Suprapubic skin (tissue), 4 donors: ENCODE results near the gene PTK7. TPM values are rescaled to one million over a fixed set of nuclear protein-coding genes. Genes with fewer than 3 reads are reported as not detected.
"Not testable (repeated sequence)": the region's sequence is repeated elsewhere in the genome, so short reads cannot be mapped to it uniquely, and the experiment has no call there.

Experiments used
- DNase-seq, 2 donors: peaks; one replicate each; pipeline ENCODE4 v3.0.0-alpha.2; 2019; ENCODE audit warnings: low spot score in 2 of 2
- H3K27ac ChIP-seq: fragments of 200-600 bp; sonication (generic); one replicate; pipeline ENCODE4 v1.5.1; 2019
- H3K27me3 ChIP-seq: fragments of 200-600 bp; sonication (generic); one replicate; pipeline ENCODE4 v1.5.1; 2019
- H3K36me3 ChIP-seq: fragments of 200-600 bp; sonication (generic); one replicate; pipeline ENCODE4 v1.5.1; 2019
- H3K4me1 ChIP-seq: fragments of 200-600 bp; sonication (generic); one replicate; pipeline ENCODE4 v1.5.1; 2019
- H3K4me3 ChIP-seq: fragments of 200-600 bp; sonication (generic); one replicate; pipeline ENCODE4 v1.5.1; 2019; ENCODE audit warnings: mild to moderate bottlenecking
- H3K9me3 ChIP-seq: fragments of 200-600 bp; sonication (generic); one replicate; pipeline ENCODE4 v1.5.1; 2019
- EP300 ChIP-seq: sonication (generic); formaldehyde crosslinking; IDR thresholded peaks from one replicate; pipeline ENCODE4 v1.6.1; 2017; ENCODE audit warnings: antibody characterized with exemption
- POLR2A ChIP-seq, 2 donors: fragments of 450-650 bp; IDR thresholded peaks; one replicate each; pipeline ENCODE4 v1.6.1; 2017; ENCODE audit warnings: antibody characterized with exemption in 2 of 2, mild to moderate bottlenecking in 2 of 2, moderate library complexity in 2 of 2
- POLR2AphosphoS5 ChIP-seq, 3 donors: sonication (generic); formaldehyde crosslinking; IDR thresholded peaks; one replicate each; pipeline ENCODE4 v1.6.1; 2017; ENCODE audit warnings: antibody characterized with exemption in 3 of 3
- WGBS: methylation state at CpG from one replicate; pipeline ENCODE4 v1.1.5; 2018; 5-methylcytosine and 5-hydroxymethylcytosine counted together
- total RNA-seq, 4 donors: library from RNA; depleted of rRNA; stranded (reverse); fragments of >200 nt; gene quantifications; one replicate each; pipeline ENCODE4 v1.1.0, GENCODE V29; 2016
- TF ChIP-seq, protein P1 (sequence below), 2 donors: fragments of 200-600 bp in 1 of 2; fragments of 450-650 bp in 1 of 2; sonication (generic) in 1 of 2; IDR thresholded peaks; one replicate each; pipeline ENCODE4 v1.5.1; 2016 to 2019; ENCODE audit warnings: antibody characterized with exemption in 2 of 2, mild to moderate bottlenecking in 1 of 2, moderate library complexity in 1 of 2

The PTK7 gene
- total RNA-seq, 4 donors from 2014 or later: 50.4 to 71.3 (median 66.3) TPM

DNA sequence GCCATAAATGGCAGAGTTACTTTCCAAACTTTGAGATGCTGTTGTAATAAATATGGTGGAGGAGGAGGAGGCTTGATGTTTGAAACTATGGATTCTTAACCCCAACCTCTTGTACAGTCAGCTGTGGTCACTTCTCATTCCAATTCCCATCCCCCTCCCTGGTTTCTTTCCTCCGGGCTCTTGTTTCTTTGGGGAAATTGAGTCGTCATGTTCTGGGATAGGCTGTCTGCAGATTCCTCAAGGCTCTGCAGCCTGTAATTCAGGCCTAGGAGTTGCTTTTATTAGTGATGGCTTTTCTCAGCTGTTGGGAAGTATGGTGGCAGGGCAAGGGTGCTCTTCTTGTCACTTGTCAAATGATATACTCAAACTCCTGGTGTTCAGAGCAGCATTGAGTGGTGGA, 2.6 kb downstream of the PTK7 start:
- Histone ChIP-seq H3K27me3 (peaks cover 7% of the 10 kb centered on the region), H3K4me1 (peaks cover 21% of the 10 kb centered on the region), H3K4me3 (no peak overlapping the region), H3K36me3 (peaks cover 1% of the 10 kb centered on the region), H3K9me3 (no peaks in the 10 kb centered on the region), H3K27ac (no peak overlapping the region)
- 73% methylated on average over 2 of the region's 2 CpGs for WGBS
- no peak for TF ChIP-seq EP300
- TF ChIP-seq, protein P1, sequence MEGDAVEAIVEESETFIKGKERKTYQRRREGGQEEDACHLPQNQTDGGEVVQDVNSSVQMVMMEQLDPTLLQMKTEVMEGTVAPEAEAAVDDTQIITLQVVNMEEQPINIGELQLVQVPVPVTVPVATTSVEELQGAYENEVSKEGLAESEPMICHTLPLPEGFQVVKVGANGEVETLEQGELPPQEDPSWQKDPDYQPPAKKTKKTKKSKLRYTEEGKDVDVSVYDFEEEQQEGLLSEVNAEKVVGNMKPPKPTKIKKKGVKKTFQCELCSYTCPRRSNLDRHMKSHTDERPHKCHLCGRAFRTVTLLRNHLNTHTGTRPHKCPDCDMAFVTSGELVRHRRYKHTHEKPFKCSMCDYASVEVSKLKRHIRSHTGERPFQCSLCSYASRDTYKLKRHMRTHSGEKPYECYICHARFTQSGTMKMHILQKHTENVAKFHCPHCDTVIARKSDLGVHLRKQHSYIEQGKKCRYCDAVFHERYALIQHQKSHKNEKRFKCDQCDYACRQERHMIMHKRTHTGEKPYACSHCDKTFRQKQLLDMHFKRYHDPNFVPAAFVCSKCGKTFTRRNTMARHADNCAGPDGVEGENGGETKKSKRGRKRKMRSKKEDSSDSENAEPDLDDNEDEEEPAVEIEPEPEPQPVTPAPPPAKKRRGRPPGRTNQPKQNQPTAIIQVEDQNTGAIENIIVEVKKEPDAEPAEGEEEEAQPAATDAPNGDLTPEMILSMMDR (IDR thresholded peaks at IDR 0.05): no peak
- TF ChIP-seq POLR2AphosphoS5 (IDR thresholded peaks at IDR 0.05): no peak
- TF ChIP-seq POLR2A (IDR thresholded peaks at IDR 0.05): no peak
- DNase-seq: no peak

- Histone ChIP-seq H3K27me3 (peaks cover 6% of the 10 kb centered on the region), H3K36me3 (no peaks in the 10 kb centered on the region)
Observed at GRCh38 chr6:43081043-43081442, 4.9 kb downstream of the PTK7 start.

DNA sequence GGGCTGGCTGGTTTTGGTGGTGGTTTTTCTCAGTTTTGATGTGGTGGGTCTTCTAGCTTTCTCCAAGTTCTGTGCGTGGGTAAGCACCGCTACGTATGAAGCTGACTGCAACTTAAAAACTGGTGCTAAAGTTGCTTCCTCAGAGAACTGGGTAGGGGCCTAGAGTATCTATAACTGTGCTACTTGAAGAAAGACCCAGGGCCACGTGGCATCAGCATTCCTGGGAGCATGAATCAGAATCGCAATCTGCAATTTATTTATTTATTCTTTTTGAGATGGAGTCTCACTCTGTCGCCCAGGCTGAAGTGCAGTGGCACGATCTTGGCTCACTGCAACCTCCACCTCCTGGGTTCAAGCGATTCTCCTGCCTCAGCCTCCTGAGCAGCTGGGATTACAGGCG, 5.8 kb downstream of the PTK7 start:
- H3K9me3 ChIP-seq, H3K36me3 ChIP-seq, H3K27me3 ChIP-seq, H3K4me3 ChIP-seq, H3K27ac ChIP-seq, DNase-seq: not testable (repeated sequence)
- peaks cover 12% of the 10 kb centered on the region for H3K4me1 ChIP-seq
- WGBS: 87% methylated on average over 9 of the region's 9 CpGs

More at GRCh38 chr6:43081043-43081442, 4.9 kb downstream of the PTK7 start:
- H3K4me1 ChIP-seq: peaks cover 14% of the 10 kb centered on the region
- DNase-seq: no peak
- H3K9me3 ChIP-seq: no peaks in the 10 kb centered on the region
- 92% methylated on average over 4 of the region's 4 CpGs for WGBS
- H3K4me3 ChIP-seq: no peak overlapping the region
- no peak for TF ChIP-seq POLR2A (IDR thresholded peaks at IDR 0.05)
- no peak for TF ChIP-seq POLR2AphosphoS5 (IDR thresholded peaks at IDR 0.05)
- TF ChIP-seq, protein P1 (IDR thresholded peaks at IDR 0.05): no peak
- TF ChIP-seq EP300: no peak
- no peak overlapping the region for H3K27ac ChIP-seq

- Histone ChIP-seq H3K4me3 (no peak overlapping the region), H3K9me3 (no peaks in the 10 kb centered on the region), H3K4me1 (peaks cover 12% of the 10 kb centered on the region), H3K36me3 (no peaks in the 10 kb centered on the region), H3K27me3 (no peaks in the 10 kb centered on the region), H3K27ac (no peak overlapping the region)
- no peak for DNase-seq
- TF ChIP-seq, protein P1 (IDR thresholded peaks at IDR 0.05): no peak
- no peak for TF ChIP-seq POLR2A (IDR thresholded peaks at IDR 0.05)
- no peak for TF ChIP-seq POLR2AphosphoS5 (IDR thresholded peaks at IDR 0.05)
- no peak for TF ChIP-seq EP300
- WGBS: 48% methylated on average over 12 of the region's 13 CpGs
Observed at GRCh38 chr6:43082806-43083655, 6.9 kb downstream of the PTK7 start.

DNA sequence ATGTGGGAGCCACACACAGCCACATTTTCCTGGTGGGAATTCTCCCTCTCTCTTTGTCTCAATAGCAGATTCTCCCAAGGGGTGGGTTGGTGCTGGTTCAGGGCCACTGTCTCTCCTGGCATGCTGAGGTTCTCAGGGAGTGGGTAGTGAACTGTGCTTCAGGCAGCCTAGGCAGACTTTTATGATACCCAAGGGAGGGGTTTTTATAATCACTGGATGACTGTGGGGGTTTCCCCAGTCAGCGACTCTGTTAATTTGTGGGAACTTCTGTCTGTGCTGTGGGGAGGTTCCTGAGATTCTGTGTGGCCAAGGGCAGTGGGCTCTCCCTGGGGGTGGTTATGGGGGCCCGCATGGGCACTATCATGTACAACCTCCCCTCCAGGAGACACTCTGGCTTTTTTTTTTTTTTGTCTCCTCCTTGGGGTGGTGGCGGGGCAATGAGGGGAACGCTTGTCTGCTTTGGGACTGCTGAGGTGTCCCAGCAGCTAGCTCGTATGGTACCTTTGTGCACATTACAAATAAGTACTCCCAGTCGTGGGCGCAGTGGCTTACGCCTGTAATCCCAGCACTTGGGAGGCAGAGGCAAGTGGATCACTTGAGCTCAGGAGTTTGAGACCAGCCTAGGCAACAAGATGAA, 10.0 kb downstream of the PTK7 start:
- no peaks in the 10 kb centered on the region for H3K36me3 ChIP-seq
- peaks cover 42% of the 10 kb centered on the region for H3K4me1 ChIP-seq
- TF ChIP-seq, protein P1 (IDR thresholded peaks at IDR 0.05): no peak
- TF ChIP-seq POLR2A (IDR thresholded peaks at IDR 0.05) (no peak), POLR2AphosphoS5 (IDR thresholded peaks at IDR 0.05) (no peak), EP300 (no peak)
- no peak overlapping the region for H3K27ac ChIP-seq
- no peak for DNase-seq
- no peak overlapping the region for H3K4me3 ChIP-seq
- H3K9me3 ChIP-seq: no peaks in the 10 kb centered on the region
- WGBS: 63% methylated on average over 8 of the region's 8 CpGs
- H3K27me3 ChIP-seq: no peaks in the 10 kb centered on the region
